CD4-positive, CD25-positive, alpha-beta regulatory T cell (primary cell): ENCODE data around the gene IL21R. TPM values are rescaled to one million over a fixed set of nuclear protein-coding genes. Genes with fewer than 3 reads are reported as not detected.

ENCODE experiments used
- ATAC-seq, 2 donors: fragments of 150-1000 bp; cut with Tn5 transposase; one replicate each; pipeline ENCODE4 v1.10.0; 2021; ENCODE audit warnings: low read depth in 2 of 2, moderate number of reproducible peaks in 2 of 2, moderate library complexity in 1 of 2
- DNase-seq, 3 donors: peaks; one replicate each; pipeline versions ENCODE4 v3.0.0 to v3.0.0-alpha.2; 2012 to 2022; ENCODE audit warnings: mixed read lengths in 1 of 3
- H3K27ac ChIP-seq: one replicate; pipeline ENCODE4 v1.7.0; 2013; ENCODE audit warnings: mild to moderate bottlenecking, low read length; ENCODE audit not compliant: insufficient read depth, poor library complexity, severe bottlenecking
- H3K27me3 ChIP-seq: one replicate; pipeline ENCODE4 v1.7.0; 2013; ENCODE audit warnings: low read length; ENCODE audit not compliant: control insufficient read depth, insufficient read depth
- H3K36me3 ChIP-seq: one replicate; pipeline ENCODE4 v1.7.0; 2013; ENCODE audit warnings: mild to moderate bottlenecking, low read length, moderate library complexity; ENCODE audit not compliant: control insufficient read depth, insufficient read depth
- H3K4me1 ChIP-seq: 2 replicates; pipeline ENCODE4 v1.7.0; 2013; ENCODE audit warnings: mild to moderate bottlenecking, low read length; ENCODE audit not compliant: insufficient read depth, control insufficient read depth, poor library complexity, severe bottlenecking
- H3K4me3 ChIP-seq: one replicate; pipeline ENCODE4 v1.7.0; 2013; ENCODE audit warnings: low read depth, mild to moderate bottlenecking, low read length, moderate library complexity
- H3K9me3 ChIP-seq, 2 experiments: 1 replicate in 1 of 2; 2 replicates in 1 of 2; pipeline ENCODE4 v1.7.0; 2013; ENCODE audit warnings: low read length in 2 of 2, mild to moderate bottlenecking in 1 of 2, moderate library complexity in 1 of 2; ENCODE audit not compliant: control insufficient read depth in 2 of 2
- H3K27ac Mint-ChIP-seq, 3 donors: one replicate each; pipeline ENCODE4 v1.8.0; 2020 to 2022; ENCODE audit warnings: mild to moderate bottlenecking in 3 of 3, mixed read lengths in 3 of 3, moderate library complexity in 2 of 3
- H3K27me3 Mint-ChIP-seq: one replicate; pipeline ENCODE4 v1.8.0; 2022; ENCODE audit warnings: mild to moderate bottlenecking, mixed read lengths
- H3K36me3 Mint-ChIP-seq: one replicate; pipeline ENCODE4 v1.8.0; 2020; ENCODE audit warnings: mixed read lengths
- H3K4me1 Mint-ChIP-seq, 4 donors: one replicate each; pipeline ENCODE4 v1.8.0; 2020 to 2022; ENCODE audit warnings: mixed read lengths in 4 of 4, mild to moderate bottlenecking in 1 of 4
- H3K4me3 Mint-ChIP-seq, 4 donors: one replicate each; pipeline ENCODE4 v1.8.0; 2020 to 2022; ENCODE audit warnings: mild to moderate bottlenecking in 4 of 4, mixed read lengths in 4 of 4, moderate library complexity in 3 of 4
- H3K9me3 Mint-ChIP-seq, 7 donors: one replicate each; pipeline ENCODE4 v1.8.0; 2020 to 2022; ENCODE audit warnings: mixed read lengths in 7 of 7, mild to moderate bottlenecking in 3 of 7, moderate library complexity in 2 of 7
- polyA plus RNA-seq, 4 donors: library from polyadenylated mRNA; unstranded; fragments of 300-500 nt; fragmentation: Illumina TruSeq; gene quantifications; one replicate each; pipeline ENCODE4 v1.2.3, GENCODE V29; 2021
- total RNA-seq: library from RNA; stranded (reverse); gene quantifications from one replicate; pipeline ENCODE4 v1.2.3, GENCODE V29; 2022

Gene IL21R
- total and polyA plus RNA-seq, 5 donors from 2014 or later: 34.3 to 63.1 (median 38.6) TPM

- Mint-ChIP-seq H3K9me3 (peaks cover 0 to 1% (median 0%) of the 10 kb centered on the region in 7 donors), H3K36me3 (peaks cover 5% of the 10 kb centered on the region), H3K4me1 (peaks cover 11 to 45% (median 18%) of the 10 kb centered on the region in 4 donors), H3K4me3 (no peak overlapping the region), H3K27ac (no peak overlapping the region), H3K27me3 (no peaks in the 10 kb centered on the region)
- Histone ChIP-seq H3K27me3 (no peaks in the 10 kb centered on the region), H3K4me1 (peaks cover 25% of the 10 kb centered on the region), H3K27ac (no peak overlapping the region), H3K4me3 (no peak overlapping the region), H3K9me3 (no peaks in the 10 kb centered on the region), H3K36me3 (peaks cover 16% of the 10 kb centered on the region)
- ATAC-seq (no peak), DNase-seq (no peak)
These were observed 56.3 kb downstream of the IL21R start for GRCh38 chr16:27458258-27458657.

GRCh38 chr16:27458987-27459688 lies 57.2 kb downstream of the IL21R start:
- H3K36me3 ChIP-seq: peaks cover 17% of the 10 kb centered on the region
- peak overlapping the region in 1 of 3 donors; percentile 52 for H3K27ac Mint-ChIP-seq
- H3K4me3 Mint-ChIP-seq: no peak overlapping the region
- H3K9me3 ChIP-seq: no peaks in the 10 kb centered on the region
- no peak overlapping the region for H3K4me3 ChIP-seq
- peaks cover 33% of the 10 kb centered on the region for H3K4me1 ChIP-seq
- no peak overlapping the region for H3K27ac ChIP-seq
- peaks cover 0 to 1% (median 0%) of the 10 kb centered on the region in 7 donors for H3K9me3 Mint-ChIP-seq
- H3K4me1 Mint-ChIP-seq: peaks cover 9 to 47% (median 22%) of the 10 kb centered on the region in 4 donors
- no peaks in the 10 kb centered on the region for H3K27me3 Mint-ChIP-seq
- H3K27me3 ChIP-seq: no peaks in the 10 kb centered on the region
- no peak for DNase-seq
- H3K36me3 Mint-ChIP-seq: peaks cover 5% of the 10 kb centered on the region
- ATAC-seq: no peak

GRCh38 chr16:27460213-27460612 lies 58.2 kb downstream of the IL21R start:
- H3K4me1 ChIP-seq: peaks cover 36% of the 10 kb centered on the region
- Mint-ChIP-seq H3K9me3 (peaks cover 0 to 1% (median 0%) of the 10 kb centered on the region in 7 donors), H3K36me3 (peaks cover 9% of the 10 kb centered on the region), H3K4me3 (no peak overlapping the region), H3K4me1 (peaks cover 9 to 37% (median 22%) of the 10 kb centered on the region in 4 donors), H3K27me3 (no peaks in the 10 kb centered on the region), H3K27ac (no peak overlapping the region)
- no peaks in the 10 kb centered on the region for H3K9me3 ChIP-seq
- no peaks in the 10 kb centered on the region for H3K27me3 ChIP-seq
- H3K27ac ChIP-seq: no peak overlapping the region
- H3K4me3 ChIP-seq: no peak overlapping the region
- peaks cover 22% of the 10 kb centered on the region for H3K36me3 ChIP-seq
- ATAC-seq: no peak
- no peak for DNase-seq

GRCh38 chr16:27460663-27461482 lies 58.9 kb downstream of the IL21R start:
- H3K36me3 Mint-ChIP-seq: peaks cover 9% of the 10 kb centered on the region
- H3K9me3 ChIP-seq: no peaks in the 10 kb centered on the region
- no peak overlapping the region for H3K27ac ChIP-seq
- H3K36me3 ChIP-seq: peaks cover 28% of the 10 kb centered on the region
- no peak overlapping the region for H3K4me3 ChIP-seq
- ATAC-seq (no peak), DNase-seq (no peak)
- H3K27ac Mint-ChIP-seq: no peak overlapping the region
- peaks cover 0 to 1% (median 0%) of the 10 kb centered on the region in 7 donors for H3K9me3 Mint-ChIP-seq
- H3K4me1 ChIP-seq: peaks cover 30% of the 10 kb centered on the region
- H3K27me3 ChIP-seq: no peaks in the 10 kb centered on the region
- H3K27me3 Mint-ChIP-seq: no peaks in the 10 kb centered on the region
- peak overlapping the region in 1 of 4 donors; percentile 31 for H3K4me3 Mint-ChIP-seq
- H3K4me1 Mint-ChIP-seq: peaks cover 5 to 31% (median 22%) of the 10 kb centered on the region in 4 donors

GRCh38 chr16:27461483-27462171 lies 59.7 kb downstream of the IL21R start:
- DNase-seq (no peak), ATAC-seq (no peak)
- Mint-ChIP-seq H3K27ac (peak overlapping the region in 1 of 3 donors; percentile 55), H3K4me1 (peaks cover 0 to 26% (median 17%) of the 10 kb centered on the region in 4 donors), H3K36me3 (peaks cover 13% of the 10 kb centered on the region), H3K4me3 (peak overlapping the region in 1 of 4 donors; percentile 31), H3K27me3 (no peaks in the 10 kb centered on the region), H3K9me3 (peaks cover 0 to 1% (median 0%) of the 10 kb centered on the region in 7 donors)
- no peaks in the 10 kb centered on the region for H3K9me3 ChIP-seq
- H3K4me3 ChIP-seq: no peak overlapping the region
- H3K27ac ChIP-seq: no peak overlapping the region
- peaks cover 35% of the 10 kb centered on the region for H3K36me3 ChIP-seq
- H3K4me1 ChIP-seq: peaks cover 24% of the 10 kb centered on the region
- no peaks in the 10 kb centered on the region for H3K27me3 ChIP-seq

GRCh38 chr16:27462200-27462845 lies 60.3 kb downstream of the IL21R start:
- no peak overlapping the region for H3K4me3 ChIP-seq
- Mint-ChIP-seq H3K27me3 (no peaks in the 10 kb centered on the region), H3K27ac (peak overlapping the region in 1 of 3 donors; percentile 51), H3K9me3 (peaks cover 0 to 1% (median 0%) of the 10 kb centered on the region in 7 donors), H3K36me3 (peaks cover 13% of the 10 kb centered on the region), H3K4me3 (peak overlapping the region in 1 of 4 donors; percentile 54), H3K4me1 (peaks cover 0 to 20% (median 11%) of the 10 kb centered on the region in 4 donors)
- H3K9me3 ChIP-seq: no peaks in the 10 kb centered on the region
- H3K27ac ChIP-seq: no peak overlapping the region
- no peaks in the 10 kb centered on the region for H3K27me3 ChIP-seq
- ATAC-seq (no peak), DNase-seq (no peak)
- peaks cover 17% of the 10 kb centered on the region for H3K4me1 ChIP-seq
- peaks cover 42% of the 10 kb centered on the region for H3K36me3 ChIP-seq
